GM21717 (cell line): ENCODE results near the gene UBE2L5.

ENCODE experiments used
- ATAC-seq: cut with Tn5 transposase; IDR thresholded peaks from one replicate; pipeline ENCODE4 v1.9.1; 2021; ENCODE audit warnings: mild to moderate bottlenecking, moderate library complexity; ENCODE audit not compliant: unreplicated experiment

The UBE2L5 gene

GRCh38 chr13:30466841-30467252 is 44.6 kb downstream of the UBE2L5 start:
- ATAC-seq: no peak

GRCh38 chr13:30473675-30474074 is 51.4 kb downstream of the UBE2L5 start:
- ATAC-seq: no peak

GRCh38 chr13:30477346-30478195 is 55.3 kb downstream of the UBE2L5 start:
- ATAC-seq: peak; percentile 91
